ENCODE data around the gene TMEM131. TPM values are rescaled to one million over a fixed set of nuclear protein-coding genes. Genes with fewer than 3 reads are reported as not detected.

TMEM131 gene
- total RNA-seq, 2 donors from 2014 or later = 39.0 to 43.0 TPM

DNA sequence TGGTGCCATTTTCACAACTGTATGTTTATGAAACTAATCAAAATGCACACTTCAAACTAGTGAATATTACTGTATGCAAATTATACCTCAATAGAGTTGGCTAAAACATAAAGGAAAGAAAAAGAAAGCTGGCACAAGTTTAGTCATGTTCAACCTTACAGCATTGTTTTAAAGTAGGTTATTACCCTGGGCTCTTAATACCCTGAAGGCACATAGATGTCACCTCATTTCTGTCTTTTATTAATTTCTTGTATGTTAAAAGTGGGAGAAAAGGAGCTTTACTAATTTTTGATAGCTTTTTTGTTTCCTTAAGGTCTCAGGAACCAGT is 32.7 kb downstream of the TMEM131 start:
- H3K27me3 Mint-ChIP-seq (ENCODE audit: insufficient read depth) = no peaks in the 10 kb centered on the region
- peaks cover 32% of the 10 kb centered on the region for H3K4me1 Mint-ChIP-seq
- H3K36me3 Mint-ChIP-seq (ENCODE audit: low read depth) = no peaks in the 10 kb centered on the region
- no peak overlapping the region for H3K27ac Mint-ChIP-seq
- Histone ChIP-seq H3K9ac (ENCODE audit: extremely low read depth, low read length, poor library complexity, severe bottlenecking) (no peak overlapping the region), H3K9me3 (ENCODE audit: control insufficient read depth, low read length) (no peaks in the 10 kb centered on the region), H3K27ac (ENCODE audit: low read depth, low read length) (no peak overlapping the region), H3K4me3 (ENCODE audit: low read length) (no peak overlapping the region), H3K27me3 (ENCODE audit: control insufficient read depth, insufficient read depth, low read length, poor library complexity, severe bottlenecking) (no peaks in the 10 kb centered on the region), H3K36me3 (ENCODE audit: control insufficient read depth, insufficient read depth, low read length) (no peaks in the 10 kb centered on the region), H3K4me1 (ENCODE audit: control insufficient read depth, insufficient read depth, low read length) (no peaks in the 10 kb centered on the region)
- DNase-seq = no peak
- TF ChIP-seq, protein P1, sequence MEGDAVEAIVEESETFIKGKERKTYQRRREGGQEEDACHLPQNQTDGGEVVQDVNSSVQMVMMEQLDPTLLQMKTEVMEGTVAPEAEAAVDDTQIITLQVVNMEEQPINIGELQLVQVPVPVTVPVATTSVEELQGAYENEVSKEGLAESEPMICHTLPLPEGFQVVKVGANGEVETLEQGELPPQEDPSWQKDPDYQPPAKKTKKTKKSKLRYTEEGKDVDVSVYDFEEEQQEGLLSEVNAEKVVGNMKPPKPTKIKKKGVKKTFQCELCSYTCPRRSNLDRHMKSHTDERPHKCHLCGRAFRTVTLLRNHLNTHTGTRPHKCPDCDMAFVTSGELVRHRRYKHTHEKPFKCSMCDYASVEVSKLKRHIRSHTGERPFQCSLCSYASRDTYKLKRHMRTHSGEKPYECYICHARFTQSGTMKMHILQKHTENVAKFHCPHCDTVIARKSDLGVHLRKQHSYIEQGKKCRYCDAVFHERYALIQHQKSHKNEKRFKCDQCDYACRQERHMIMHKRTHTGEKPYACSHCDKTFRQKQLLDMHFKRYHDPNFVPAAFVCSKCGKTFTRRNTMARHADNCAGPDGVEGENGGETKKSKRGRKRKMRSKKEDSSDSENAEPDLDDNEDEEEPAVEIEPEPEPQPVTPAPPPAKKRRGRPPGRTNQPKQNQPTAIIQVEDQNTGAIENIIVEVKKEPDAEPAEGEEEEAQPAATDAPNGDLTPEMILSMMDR (conservative IDR thresholded peaks at IDR 0.05) = no peak
- H3K4me3 Mint-ChIP-seq = no peak overlapping the region
- no peaks in the 10 kb centered on the region for H3K9me3 Mint-ChIP-seq

DNA sequence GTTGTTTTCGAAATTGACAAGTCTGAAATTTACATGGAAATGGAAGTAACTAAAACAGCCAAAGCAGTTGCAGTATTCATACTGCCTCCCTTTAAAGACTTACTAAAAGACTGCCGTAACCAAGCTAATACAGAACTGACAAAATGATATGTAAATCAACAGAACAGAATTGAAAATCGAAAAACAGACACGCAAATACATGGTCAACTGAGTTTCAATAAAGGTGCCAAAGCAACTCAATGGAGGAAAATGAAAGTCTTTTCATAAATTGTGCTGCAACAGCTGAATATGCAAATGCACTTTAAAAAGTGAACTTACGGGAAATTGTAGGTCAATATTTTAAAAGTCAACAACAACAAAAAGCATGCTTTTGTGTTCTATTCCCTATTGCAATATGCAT is 34.2 kb downstream of the TMEM131 start:
- Histone ChIP-seq H3K4me1 (ENCODE audit: control insufficient read depth, insufficient read depth, low read length) (no peaks in the 10 kb centered on the region), H3K36me3 (ENCODE audit: control insufficient read depth, insufficient read depth, low read length) (no peaks in the 10 kb centered on the region), H3K27ac (ENCODE audit: low read depth, low read length) (no peak overlapping the region), H3K9ac (ENCODE audit: extremely low read depth, low read length, poor library complexity, severe bottlenecking) (no peak overlapping the region), H3K9me3 (ENCODE audit: control insufficient read depth, low read length) (no peaks in the 10 kb centered on the region), H3K27me3 (ENCODE audit: control insufficient read depth, insufficient read depth, low read length, poor library complexity, severe bottlenecking) (no peaks in the 10 kb centered on the region), H3K4me3 (ENCODE audit: low read length) (no peak overlapping the region)
- Mint-ChIP-seq H3K9me3 (no peaks in the 10 kb centered on the region), H3K27me3 (ENCODE audit: insufficient read depth) (no peaks in the 10 kb centered on the region), H3K4me3 (no peak overlapping the region), H3K4me1 (peaks cover 17% of the 10 kb centered on the region), H3K36me3 (ENCODE audit: low read depth) (no peaks in the 10 kb centered on the region), H3K27ac (no peak overlapping the region)
- WGBS, 2 experiments (ENCODE audit: insufficient coverage in 1 of 2, insufficient read length in 1 of 2) = 76 to 96% methylated on average over 3 to 5 of the region's 5 CpGs
- no peak for DNase-seq
- TF ChIP-seq, protein P1 (conservative IDR thresholded peaks at IDR 0.05) = no peak

DNA sequence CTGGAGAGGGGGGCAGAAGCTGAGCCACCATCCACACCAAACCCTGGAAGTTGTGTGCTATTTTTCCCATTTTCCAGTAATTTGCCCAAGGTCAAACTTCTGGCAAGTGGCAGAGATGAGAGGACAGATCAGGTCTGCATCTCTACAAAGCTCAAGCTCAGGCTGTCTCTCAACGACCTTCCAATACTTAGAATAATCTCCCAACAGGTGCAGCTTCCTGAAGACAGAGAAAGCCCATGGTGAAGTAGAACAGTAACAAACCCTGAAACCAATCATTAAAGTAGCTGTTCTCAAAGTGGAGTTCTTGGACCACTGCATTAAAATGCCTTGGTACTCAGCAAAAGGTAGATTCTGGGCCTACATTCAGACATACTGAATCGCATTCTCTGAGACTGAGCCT is 37.6 kb downstream of the TMEM131 start:
- H3K27me3 Mint-ChIP-seq (ENCODE audit: insufficient read depth) = no peaks in the 10 kb centered on the region
- TF ChIP-seq, protein P1 (conservative IDR thresholded peaks at IDR 0.05) = no peak
- no peak overlapping the region for H3K9ac ChIP-seq (ENCODE audit: extremely low read depth, low read length, poor library complexity, severe bottlenecking)
- no peaks in the 10 kb centered on the region for H3K36me3 Mint-ChIP-seq (ENCODE audit: low read depth)
- 75 to 86% methylated on average over 2 of the region's 2 CpGs for WGBS, 2 experiments (ENCODE audit: insufficient coverage in 1 of 2, insufficient read length in 1 of 2)
- H3K36me3 ChIP-seq (ENCODE audit: control insufficient read depth, insufficient read depth, low read length) = no peaks in the 10 kb centered on the region
- no peaks in the 10 kb centered on the region for H3K27me3 ChIP-seq (ENCODE audit: control insufficient read depth, insufficient read depth, low read length, poor library complexity, severe bottlenecking)
- H3K27ac Mint-ChIP-seq = no peak overlapping the region
- H3K9me3 ChIP-seq (ENCODE audit: control insufficient read depth, low read length) = no peaks in the 10 kb centered on the region
- H3K9me3 Mint-ChIP-seq = no peaks in the 10 kb centered on the region
- no peak overlapping the region for H3K4me3 ChIP-seq (ENCODE audit: low read length)
- H3K4me1 Mint-ChIP-seq = peaks cover 9% of the 10 kb centered on the region
- DNase-seq = no peak
- H3K4me3 Mint-ChIP-seq = no peak overlapping the region
- H3K27ac ChIP-seq (ENCODE audit: low read depth, low read length) = no peak overlapping the region
- no peaks in the 10 kb centered on the region for H3K4me1 ChIP-seq (ENCODE audit: control insufficient read depth, insufficient read depth, low read length)

All from endodermal cell (in vitro differentiated cells).